GM12878 (cell line): ENCODE data around the gene ESR2. TPM values are rescaled to one million over a fixed set of nuclear protein-coding genes. Genes with fewer than 3 reads are reported as not detected.

Source experiments
- ATAC-seq: fragments of 200-7000 bp; cut with Tn5 transposase; 3 replicates; pipeline ENCODE4 v1.9.1; 2020; ENCODE audit warnings: mild to moderate bottlenecking, moderate library complexity
- BruUV-seq: library from RNA; stranded (reverse); fragments of 400-500 nt; replicated peaks from 2 replicates; lab custom pipeline; 2021; lab: Mats Ljungman, UMichigan
- CTCF ChIA-PET: fragments of 300-600 bp; sonication (Branson Sonifier 250); formaldehyde crosslinking; extraction: SDS; loops from one replicate; lab custom pipeline; 2021; ENCODE audit warnings: inconsistent platforms; lab: Yijun Ruan, JAX
- POLR2A ChIA-PET: fragments of 350-600 bp; formaldehyde crosslinking; extraction: SDS; loops from one replicate; lab custom pipeline; 2021; ENCODE audit warnings: inconsistent platforms; lab: Charles Lee
- RAD21 ChIA-PET: fragments of 300-600 bp; sonication (Branson Sonifier 250); formaldehyde crosslinking; loops from one replicate; lab custom pipeline; 2023; ENCODE audit warnings: antibody characterized with exemption; ENCODE audit not compliant: unreplicated experiment; lab: Charles Lee
- SMC1A ChIA-PET: fragments of 300-600 bp; sonication (Branson Sonifier 250); formaldehyde crosslinking; loops from one replicate; lab custom pipeline; 2023; ENCODE audit not compliant: unreplicated experiment, uncharacterized antibody; lab: Charles Lee
- DNase-seq: peaks from one replicate; pipeline ENCODE4 v3.0.0-alpha.2; 2011; ENCODE audit warnings: low read depth, low spot score
- FAIRE-seq: peaks from 3 replicates; lab custom pipeline; 2011; peaks lifted over from hg19 to GRCh38; lab: Jason Lieb, UNC
- H2AFZ ChIP-seq: 2 replicates; pipeline ENCODE4 v1.6.0; 2011; ENCODE audit warnings: low read depth, low read length, control low read depth; ENCODE audit not compliant: control insufficient read depth
- H3K27ac ChIP-seq: 2 replicates; pipeline ENCODE4 v1.5.1; 2011; ENCODE audit warnings: control low read depth; ENCODE audit not compliant: control insufficient read depth, insufficient read depth
- H3K27me3 ChIP-seq, 2 experiments: replicated peaks in 1 of 2; 2 replicates each; pipeline versions ENCODE4 v1.6.0 to v1.6.1; 2011; ENCODE audit warnings: low read length in 1 of 2; ENCODE audit not compliant: control insufficient read depth in 2 of 2, insufficient read depth in 2 of 2
- H3K36me3 ChIP-seq, 2 experiments: 2 replicates each; pipeline ENCODE4 v1.5.1; 2011; ENCODE audit warnings: low read length in 1 of 2; ENCODE audit not compliant: control insufficient read depth in 2 of 2, insufficient read depth in 2 of 2
- H3K4me1 ChIP-seq: 2 replicates; pipeline ENCODE4 v1.6.1; 2011; ENCODE audit warnings: mild to moderate bottlenecking, low read length, moderate library complexity, mixed read lengths; ENCODE audit not compliant: control insufficient read depth, insufficient read depth
- H3K4me2 ChIP-seq: 2 replicates; pipeline ENCODE4 v1.6.0; 2011; ENCODE audit warnings: control low read depth; ENCODE audit not compliant: control insufficient read depth, insufficient read depth
- H3K4me3 ChIP-seq: fragments of 200-600 bp; sonication (generic); 2 replicates; pipeline ENCODE4 v1.5.1; 2016
- H3K79me2 ChIP-seq: 2 replicates; pipeline ENCODE4 v1.6.0; 2011; ENCODE audit warnings: low read length; ENCODE audit not compliant: control insufficient read depth, insufficient read depth
- H3K9ac ChIP-seq: 2 replicates; pipeline ENCODE4 v1.8.0; 2011; ENCODE audit warnings: low read length, control low read depth, mixed read lengths; ENCODE audit not compliant: control insufficient read depth, insufficient read depth
- H3K9me3 ChIP-seq: replicated peaks from 3 replicates; pipeline ENCODE4 v1.5.1; 2011; ENCODE audit warnings: mild to moderate bottlenecking, low read length; ENCODE audit not compliant: control insufficient read depth, insufficient read depth
- H4K20me1 ChIP-seq: 2 replicates; pipeline ENCODE4 v1.6.0; 2011; ENCODE audit not compliant: control insufficient read depth, insufficient read depth
- CBX5 ChIP-seq: sonication (generic); IDR thresholded peaks from 2 replicates; pipeline ENCODE4 v1.6.1; 2016; ENCODE audit warnings: low read depth, moderate library complexity, mild to moderate bottlenecking, inconsistent platforms
- CHD4 ChIP-seq: fragments of 200-600 bp; sonication (generic); IDR thresholded peaks from 2 replicates; pipeline ENCODE4 v1.6.1; 2016; ENCODE audit warnings: mild to moderate bottlenecking
- LARP7 ChIP-seq: fragments of 450-650 bp; IDR thresholded peaks from 2 replicates; pipeline ENCODE4 v1.6.1; 2017; ENCODE audit warnings: mild to moderate bottlenecking
- MXI1 ChIP-seq: fragments of 150-350 bp; IDR thresholded peaks from 2 replicates; pipeline ENCODE4 v1.6.1; 2011; ENCODE audit warnings: low read depth, mild to moderate bottlenecking, inconsistent platforms, low read length, improper control_type of control experiment
- NFYA ChIP-seq: IDR thresholded peaks from 2 replicates; pipeline ENCODE4 v1.6.1; 2011; ENCODE audit warnings: low read depth, mild to moderate bottlenecking, low read length, improper control_type of control experiment, borderline replicate concordance
- POLR2AphosphoS2 ChIP-seq: IDR thresholded peaks from 2 replicates; pipeline ENCODE4 v1.6.1; 2011; ENCODE audit warnings: low read depth, mild to moderate bottlenecking, low read length, improper control_type of control experiment, moderate library complexity
- RCOR1 ChIP-seq: conservative IDR thresholded peaks from 2 replicates; pipeline ENCODE4 v1.6.1; 2012; ENCODE audit warnings: low read depth, low read length, improper control_type of control experiment
- SMARCA5 ChIP-seq: fragments of 450-650 bp; IDR thresholded peaks from 2 replicates; pipeline ENCODE4 v1.6.1; 2017; ENCODE audit warnings: mild to moderate bottlenecking
- SPI1 ChIP-seq: IDR thresholded peaks from 2 replicates; pipeline ENCODE4 v1.6.1; 2011; ENCODE audit warnings: low read depth, mild to moderate bottlenecking, low read length, moderate library complexity, borderline replicate concordance; ENCODE audit not compliant: insufficient read depth
- SREBF1 ChIP-seq: IDR thresholded peaks from 2 replicates; pipeline ENCODE4 v1.6.1; 2012; ENCODE audit warnings: mild to moderate bottlenecking, low read length
- ZNF217 ChIP-seq: fragments of 450-650 bp; IDR thresholded peaks from 2 replicates; pipeline ENCODE4 v1.6.1; 2017; ENCODE audit warnings: antibody characterized with exemption, mild to moderate bottlenecking
- WGBS: methylation state at CpG from one replicate; pipeline ENCODE4 v1.1.6; 2016; ENCODE audit warnings: low lambda C conversion rate; ENCODE audit not compliant: insufficient replicate concordance, insufficient coverage; ENCODE audit errors: missing lambda C conversion rate; 5-methylcytosine and 5-hydroxymethylcytosine counted together
- in situ Hi-C: fragments of 300-500 bp; cut with MboI; formaldehyde crosslinking; loops from 9 replicates; pipeline ENCODE4 v1.14.3; 2018; ENCODE audit warnings: mixed read lengths
- intact Hi-C: fragments of 100-400 bp; cut with micrococcal nuclease; formaldehyde crosslinking; loops from one replicate; pipeline ENCODE4 v1.14.2; 2022; ENCODE audit not compliant: unreplicated experiment
- polyA plus RNA-seq, 11 experiments: library from polyadenylated mRNA; depleted of rRNA in 4 of 11; unstranded in 6 of 11; stranded (reverse) in 5 of 11; fragments of >200 nt; fragmentation: Nextera tagmentation in 4 of 11; fragmentation: Illumina TruSeq in 1 of 11; extraction: Ambion mirVana in 4 of 11; extraction: Trizol in 1 of 11; gene quantifications; 1 replicate in 1 of 11; 2 replicates in 10 of 11; pipeline versions ENCODE4 v1.2.1 to v1.2.3, GENCODE V29; 2011 to 2016; ENCODE audit warnings: inconsistent platforms in 2 of 11, missing spikeins in 2 of 11, low read depth in 1 of 11
- total RNA-seq, 4 experiments: library from RNA; depleted of rRNA in 3 of 4; stranded (reverse); fragments of >200 nt in 3 of 4; fragmentation: Illumina TruSeq in 1 of 4; extraction: Trizol in 1 of 4; gene quantifications; 2 replicates each; pipeline versions ENCODE4 v1.2.1 to v1.2.3, GENCODE V29; 2013 to 2021
- TF ChIP-seq, protein P1 (sequence below): IDR thresholded peaks from 2 replicates; pipeline ENCODE4 v1.6.1; 2011; ENCODE audit warnings: borderline replicate concordance, low read depth, mild to moderate bottlenecking, moderate library complexity, low read length; ENCODE audit not compliant: insufficient read depth, poor library complexity, severe bottlenecking
- TF ChIP-seq, protein P2 (sequence below): fragments of 450-650 bp; IDR thresholded peaks from 2 replicates; pipeline ENCODE4 v1.6.1; 2017; ENCODE audit warnings: low read depth, mild to moderate bottlenecking, moderate library complexity

The ESR2 gene
- total and polyA plus RNA-seq, 10 of the 15 experiments (the other 5 are each of a cell fraction or from before 2014, with no cell fraction given) = 0.29 to 2.6 (median 0.81) TPM

DNA sequence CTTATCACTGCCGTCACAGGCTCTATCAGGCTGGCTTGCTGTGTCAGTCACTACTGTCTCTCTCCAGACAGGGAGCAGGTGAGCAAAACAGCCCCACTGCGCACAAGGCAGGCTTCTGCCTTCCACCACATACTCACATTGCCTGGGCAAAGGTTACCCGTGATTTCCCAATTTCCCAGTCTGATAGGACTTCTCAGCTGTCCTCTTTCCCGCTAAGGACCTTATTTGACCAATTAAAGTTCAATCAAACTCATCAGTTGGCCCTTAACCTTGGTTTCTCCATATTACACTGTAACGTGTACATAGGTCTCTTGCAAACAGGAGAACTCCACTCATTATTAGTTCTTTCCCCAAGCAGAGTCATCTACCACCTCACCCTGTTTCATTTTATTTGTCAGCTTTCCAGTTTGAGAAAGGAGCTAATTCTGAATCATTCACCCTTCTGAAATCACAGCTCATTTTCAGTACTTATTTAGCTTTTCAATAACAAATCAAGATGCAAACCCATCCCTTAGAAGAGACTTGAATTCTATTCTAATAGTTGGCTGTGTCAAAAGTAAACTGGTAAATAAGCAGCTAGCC is 170.8 kb downstream of the ESR2 start:
- Histone ChIP-seq H3K4me2 (no peak overlapping the region), H4K20me1 (no peaks in the 10 kb centered on the region), H3K27me3 (no peaks in the 10 kb centered on the region), H3K4me3 (no peak overlapping the region), H3K27ac (no peak overlapping the region), H3K9me3 (no peaks in the 10 kb centered on the region), H3K79me2 (no peaks in the 10 kb centered on the region), H2AFZ (no peak overlapping the region), H3K36me3 (peaks cover 4 to 17% of the 10 kb centered on the region in 2 experiments), H3K9ac (no peak overlapping the region), H3K4me1 (no peaks in the 10 kb centered on the region)
- ChIA-PET POLR2A (no interaction called here), CTCF (interaction anchor here (0.6 to 1.6 kb wide), 5 partner anchors 14 to 387 kb away, joined by 3 to 4 read pairs (median 3); no protein-coding TSS in a partner anchor), SMC1A (interaction anchor here (0.8 to 1.2 kb wide), 3 partner anchors 30 to 172 kb away, joined by 3 read pairs; no protein-coding TSS in a partner anchor), RAD21 (no interaction called here)
- in situ Hi-C loops (no loop called here), intact Hi-C loops (no loop called here)
- DNase-seq (no peak), FAIRE-seq (no peak), ATAC-seq (no peak)
- BruUV-seq = no TSS peak
- 73% methylated on average over 5 of the region's 5 CpGs for WGBS
- no peak for TF ChIP-seq CBX5
- no peak for TF ChIP-seq LARP7
- TF ChIP-seq, protein P1, sequence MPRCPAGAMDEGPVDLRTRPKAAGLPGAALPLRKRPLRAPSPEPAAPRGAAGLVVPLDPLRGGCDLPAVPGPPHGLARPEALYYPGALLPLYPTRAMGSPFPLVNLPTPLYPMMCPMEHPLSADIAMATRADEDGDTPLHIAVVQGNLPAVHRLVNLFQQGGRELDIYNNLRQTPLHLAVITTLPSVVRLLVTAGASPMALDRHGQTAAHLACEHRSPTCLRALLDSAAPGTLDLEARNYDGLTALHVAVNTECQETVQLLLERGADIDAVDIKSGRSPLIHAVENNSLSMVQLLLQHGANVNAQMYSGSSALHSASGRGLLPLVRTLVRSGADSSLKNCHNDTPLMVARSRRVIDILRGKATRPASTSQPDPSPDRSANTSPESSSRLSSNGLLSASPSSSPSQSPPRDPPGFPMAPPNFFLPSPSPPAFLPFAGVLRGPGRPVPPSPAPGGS = no peak
- TF ChIP-seq MXI1 = no peak
- TF ChIP-seq POLR2AphosphoS2 = no peak
- no peak for TF ChIP-seq CHD4
- TF ChIP-seq, protein P2, sequence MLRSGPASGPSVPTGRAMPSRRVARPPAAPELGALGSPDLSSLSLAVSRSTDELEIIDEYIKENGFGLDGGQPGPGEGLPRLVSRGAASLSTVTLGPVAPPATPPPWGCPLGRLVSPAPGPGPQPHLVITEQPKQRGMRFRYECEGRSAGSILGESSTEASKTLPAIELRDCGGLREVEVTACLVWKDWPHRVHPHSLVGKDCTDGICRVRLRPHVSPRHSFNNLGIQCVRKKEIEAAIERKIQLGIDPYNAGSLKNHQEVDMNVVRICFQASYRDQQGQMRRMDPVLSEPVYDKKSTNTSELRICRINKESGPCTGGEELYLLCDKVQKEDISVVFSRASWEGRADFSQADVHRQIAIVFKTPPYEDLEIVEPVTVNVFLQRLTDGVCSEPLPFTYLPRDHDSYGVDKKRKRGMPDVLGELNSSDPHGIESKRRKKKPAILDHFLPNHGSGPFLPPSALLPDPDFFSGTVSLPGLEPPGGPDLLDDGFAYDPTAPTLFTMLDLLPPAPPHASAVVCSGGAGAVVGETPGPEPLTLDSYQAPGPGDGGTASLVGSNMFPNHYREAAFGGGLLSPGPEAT = no peak
- no peak for TF ChIP-seq ZNF217
- no peak for TF ChIP-seq SMARCA5
- TF ChIP-seq RCOR1 = no peak
- no peak for TF ChIP-seq NFYA
- TF ChIP-seq SPI1 = no peak
- no peak for TF ChIP-seq SREBF1
